HG03460 (cell line): ENCODE measurements around the gene WDR18.

ENCODE experiments used
- ATAC-seq: cut with Tn5 transposase; IDR thresholded peaks from one replicate; pipeline ENCODE4 v1.9.1; 2021; ENCODE audit not compliant: unreplicated experiment

Gene WDR18

GRCh38 chr19:1040476-1041271, 56.5 kb downstream of the WDR18 start:
- ATAC-seq = peak; percentile 41

- ATAC-seq = no peak
Observed at GRCh38 chr19:1041272-1041834, 57.2 kb downstream of the WDR18 start.

DNA sequence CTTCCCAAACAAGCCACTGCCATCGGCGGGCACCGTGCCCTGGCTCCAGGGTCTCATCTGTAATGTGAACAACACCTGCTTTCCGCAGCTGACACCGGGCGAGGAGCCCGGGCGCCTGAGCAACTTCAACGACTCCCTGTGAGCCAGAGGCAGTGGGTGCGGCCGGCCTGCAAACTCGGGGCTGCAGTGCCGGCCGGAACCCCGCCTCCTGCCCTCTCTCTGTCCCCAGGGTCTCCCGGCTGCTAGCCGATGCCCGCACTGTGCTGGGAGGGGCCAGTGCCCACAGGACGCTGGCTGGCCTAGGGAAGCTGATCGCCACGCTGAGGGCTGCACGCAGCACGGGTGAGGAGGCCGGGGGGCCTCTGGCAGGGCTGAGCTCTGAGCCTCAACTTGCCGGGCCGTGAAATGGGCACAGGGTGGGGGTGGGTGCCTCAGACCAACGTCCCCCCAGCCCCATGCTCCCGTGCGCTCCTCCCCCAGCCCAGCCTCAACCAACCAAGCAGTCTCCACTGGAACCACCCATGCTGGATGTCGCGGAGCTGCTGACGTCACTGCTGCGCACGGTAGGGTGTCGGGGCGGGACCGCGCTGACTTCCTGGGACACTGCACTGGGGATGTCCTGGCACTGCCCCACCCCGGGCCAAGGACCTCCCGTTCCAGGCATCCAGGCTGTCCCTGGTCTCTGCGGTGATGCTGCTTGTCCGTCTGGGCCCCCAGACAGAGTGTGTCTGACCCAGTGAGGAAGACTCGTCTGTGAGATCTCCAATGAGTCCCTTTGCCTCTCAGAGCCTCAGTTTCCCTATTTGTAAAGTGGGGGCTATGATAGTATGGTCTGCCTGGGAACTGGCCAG, 57.9 kb downstream of the WDR18 start:
- no peak for ATAC-seq

- ATAC-seq = no peak
Observed at GRCh38 chr19:1042689-1043511, 58.8 kb downstream of the WDR18 start.
